Tibial nerve (tissue), 4 donors: ENCODE results near the gene PAQR4.

ENCODE experiments used
- CTCF ChIP-seq, 5 experiments: fragments of 200-600 bp in 3 of 5; fragments of 450-650 bp in 2 of 5; sonication (generic) in 3 of 5; IDR thresholded peaks; one replicate each; pipeline ENCODE4 v1.5.1; 2016 to 2019; ENCODE audit warnings: antibody characterized with exemption in 5 of 5, mild to moderate bottlenecking in 3 of 5, moderate library complexity in 2 of 5
- EP300 ChIP-seq, 2 donors: sonication (generic); formaldehyde crosslinking; IDR thresholded peaks; one replicate each; pipeline ENCODE4 v1.6.1; 2017; ENCODE audit warnings: antibody characterized with exemption in 2 of 2, mild to moderate bottlenecking in 1 of 2
- POLR2A ChIP-seq, 2 donors: fragments of 450-650 bp; IDR thresholded peaks; one replicate each; pipeline ENCODE4 v1.6.1; 2017; ENCODE audit warnings: antibody characterized with exemption in 2 of 2, mild to moderate bottlenecking in 2 of 2, moderate library complexity in 2 of 2

- TF ChIP-seq POLR2A (IDR thresholded peaks at IDR 0.05) = no peak
- no peak for TF ChIP-seq CTCF (IDR thresholded peaks at IDR 0.05)
- no peak for TF ChIP-seq EP300 (IDR thresholded peaks at IDR 0.05)
Observed at GRCh38 chr16:2956579-2956956, 12.6 kb upstream of the PAQR4 start.
